HG03039 (cell line): Measurements from ENCODE around the gene DYNLT5.
A peak's percentile ranks its signal among the peaks of the same experiment; 100 is the strongest.
"Not testable (repeated sequence)": the region's sequence is repeated elsewhere in the genome, so short reads cannot be mapped to it uniquely, and the experiment has no call there.

ENCODE experiments used
- ATAC-seq: cut with Tn5 transposase; IDR thresholded peaks from one replicate; pipeline ENCODE4 v1.9.1; 2021; ENCODE audit warnings: mild to moderate bottlenecking, moderate library complexity; ENCODE audit not compliant: unreplicated experiment

The DYNLT5 gene

DNA sequence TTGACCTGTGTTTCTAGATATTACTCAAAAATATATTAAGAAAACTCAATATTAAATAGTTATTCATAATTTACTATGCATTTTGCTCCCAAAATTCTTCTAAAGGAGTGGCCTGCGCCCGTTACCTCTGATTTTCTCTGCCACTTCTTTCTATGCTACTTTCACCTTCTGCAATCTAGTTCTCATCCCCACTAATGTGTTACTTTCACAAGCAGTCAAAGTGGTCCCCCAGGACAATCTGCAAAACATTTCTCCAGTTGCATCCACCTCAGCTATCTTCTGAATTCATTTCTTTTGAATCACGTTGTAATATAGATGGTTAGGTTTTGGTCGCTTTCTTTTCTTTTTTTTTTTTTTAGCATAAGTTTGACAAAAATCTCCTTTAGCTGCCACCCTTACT is 35.4 kb downstream of the DYNLT5 start:
- ATAC-seq: no peak

- ATAC-seq: peak; percentile 90
Observed at GRCh38 chr1:66788231-66788939, 36.1 kb downstream of the DYNLT5 start.

DNA sequence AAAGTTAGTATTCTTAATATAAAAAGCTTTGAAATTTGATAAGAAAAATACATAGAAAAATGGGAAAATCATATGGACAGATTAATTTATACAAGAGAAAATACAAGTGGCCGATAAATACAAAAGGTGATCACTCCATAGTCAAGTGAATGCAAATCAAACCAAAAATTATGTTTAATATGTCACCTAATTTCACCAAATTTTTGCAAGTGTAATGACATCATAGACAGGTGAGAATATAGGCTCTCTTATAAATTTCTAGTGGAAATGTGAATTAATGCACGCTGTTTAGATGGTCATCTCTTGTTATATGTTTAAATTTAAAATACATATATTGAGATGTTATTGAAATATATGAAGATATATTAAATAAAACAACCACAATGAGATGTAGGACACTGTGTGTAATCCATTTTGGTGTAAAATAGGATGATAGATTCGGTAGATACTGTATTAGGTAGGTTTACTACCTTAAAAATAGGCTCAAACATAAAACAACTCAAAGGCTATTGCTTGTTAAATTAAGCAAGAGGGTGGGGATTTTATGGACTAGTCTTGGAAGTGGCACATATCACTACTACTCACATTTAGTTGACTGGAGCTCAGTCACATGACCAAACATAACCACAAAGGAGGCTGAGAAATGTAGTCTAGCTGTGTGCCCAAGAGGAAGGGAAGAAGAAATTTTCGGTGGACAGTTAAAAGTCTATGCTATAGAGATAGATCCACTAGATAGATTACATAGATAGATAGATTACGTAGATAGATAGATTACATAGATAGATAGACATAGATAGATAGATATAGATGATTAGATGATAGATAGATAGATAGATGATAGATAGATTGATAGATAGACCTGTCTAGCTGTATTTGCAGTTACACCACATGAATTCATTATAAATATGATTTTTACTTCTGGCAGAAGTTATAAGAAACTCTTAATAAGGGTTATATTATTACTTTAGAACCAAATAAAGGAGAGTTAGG is 39.7 kb downstream of the DYNLT5 start:
- no peak for ATAC-seq

DNA sequence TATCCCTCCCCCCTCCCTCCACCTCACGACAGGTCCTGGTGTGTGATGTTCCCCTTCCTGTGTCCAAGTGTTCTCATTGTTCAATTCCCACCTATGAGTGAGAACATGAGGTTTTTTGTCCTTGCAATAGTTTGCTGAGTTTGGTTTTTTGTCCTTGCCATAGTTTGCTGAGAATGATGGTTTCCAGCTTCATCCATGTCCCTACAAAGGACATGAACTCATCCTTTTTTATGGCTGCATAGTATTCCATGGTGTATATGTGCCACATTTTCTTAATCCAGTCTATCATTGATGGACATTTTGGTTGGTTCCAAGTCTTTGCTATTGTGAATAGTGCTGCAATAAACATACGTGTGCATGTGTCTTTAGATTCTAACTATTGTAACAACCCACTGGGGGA is 43.6 kb downstream of the DYNLT5 start:
- not testable (repeated sequence) for ATAC-seq

- ATAC-seq: no peak
Observed at GRCh38 chr1:66809245-66809644, 57.0 kb downstream of the DYNLT5 start.

DNA sequence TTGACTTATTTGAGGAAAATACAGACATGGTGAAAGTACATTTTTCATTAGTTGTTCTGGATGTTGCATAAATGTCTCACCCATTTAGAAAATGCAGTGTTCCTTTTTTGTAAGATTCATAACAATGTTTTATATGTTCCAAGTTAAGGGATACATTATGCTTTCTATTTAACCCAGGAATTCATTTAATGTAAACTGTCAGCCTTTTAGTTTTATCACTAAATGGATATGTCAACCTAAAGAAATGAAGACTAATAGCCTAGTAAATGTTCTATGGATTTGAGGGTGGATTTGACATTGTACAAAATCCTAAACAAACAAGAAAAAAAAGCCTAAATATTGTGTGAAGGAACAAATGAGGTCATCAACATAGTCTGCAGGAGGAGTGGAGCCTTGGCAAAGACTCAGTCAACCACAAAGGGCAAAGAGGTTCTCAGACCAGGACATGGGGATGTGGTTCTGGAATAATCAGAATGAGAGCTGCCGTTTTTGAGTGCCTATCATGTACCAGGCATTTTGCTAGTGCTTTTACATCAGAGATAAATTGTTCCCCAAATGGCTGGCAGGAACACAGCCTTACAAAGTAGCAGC is 57.6 kb downstream of the DYNLT5 start:
- no peak for ATAC-seq

GRCh38 chr1:66824771-66825170 is 72.5 kb downstream of the DYNLT5 start:
- ATAC-seq: no peak
